LHCN-M2 (cell line): ENCODE measurements around the gene FAM209B. TPM values are rescaled to one million over a fixed set of nuclear protein-coding genes. Genes with fewer than 3 reads are reported as not detected.
"Not testable (repeated sequence)": the region's sequence is repeated elsewhere in the genome, so short reads cannot be mapped to it uniquely, and the experiment has no call there.

Source experiments
- DNase-seq: peaks from one replicate; pipeline ENCODE4 v3.0.0-alpha.2; 2012; ENCODE audit warnings: low read depth
- polyA plus RNA-seq: library from polyadenylated mRNA; unstranded; fragments of >200 nt; gene quantifications from one replicate; pipeline ENCODE4 v1.2.1, GENCODE V29; 2012; ENCODE audit warnings: missing spikeins
- total RNA-seq: library from RNA; depleted of rRNA; stranded (reverse); fragments of >200 nt; gene quantifications from 2 replicates; pipeline ENCODE4 v1.2.3, GENCODE V29; 2014; rRNA removed

The FAM209B gene, protein sequence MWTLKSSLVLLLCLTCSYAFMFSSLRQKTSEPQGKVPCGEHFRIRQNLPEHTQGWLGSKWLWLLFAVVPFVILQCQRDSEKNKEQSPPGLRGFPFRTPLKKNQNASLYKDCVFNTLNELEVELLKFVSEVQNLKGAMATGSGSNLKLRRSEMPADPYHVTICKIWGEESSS
- not detected in 2 replicates for total RNA-seq
- 0.10 TPM for polyA plus RNA-seq

DNA sequence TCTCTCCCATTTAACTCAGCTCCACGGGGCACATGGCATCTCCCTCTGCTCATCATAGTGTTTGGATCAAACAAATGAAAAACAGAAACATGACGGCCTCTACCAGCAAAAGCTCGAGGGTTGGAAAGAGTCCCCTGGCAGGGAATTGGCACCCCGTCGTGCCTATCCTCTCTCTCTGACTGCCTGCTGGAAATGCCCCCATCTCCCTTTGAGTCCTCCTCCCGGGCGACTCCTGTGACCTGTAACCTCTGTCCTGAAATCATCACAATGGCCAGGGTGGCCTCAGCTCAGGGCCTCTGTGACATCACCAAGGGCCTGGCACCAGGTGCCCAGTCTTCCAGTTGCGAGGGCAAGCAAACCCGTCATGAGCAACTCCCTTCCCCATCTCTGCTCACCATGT is at the start of gene FAM209B:
TSS of gene FAM209B (plus strand) at position 301 of the 400 bp plus-strand sequence. CDS start at position 397, 96 bp downstream.
- DNase-seq, result not testable (repeated sequence)

DNA sequence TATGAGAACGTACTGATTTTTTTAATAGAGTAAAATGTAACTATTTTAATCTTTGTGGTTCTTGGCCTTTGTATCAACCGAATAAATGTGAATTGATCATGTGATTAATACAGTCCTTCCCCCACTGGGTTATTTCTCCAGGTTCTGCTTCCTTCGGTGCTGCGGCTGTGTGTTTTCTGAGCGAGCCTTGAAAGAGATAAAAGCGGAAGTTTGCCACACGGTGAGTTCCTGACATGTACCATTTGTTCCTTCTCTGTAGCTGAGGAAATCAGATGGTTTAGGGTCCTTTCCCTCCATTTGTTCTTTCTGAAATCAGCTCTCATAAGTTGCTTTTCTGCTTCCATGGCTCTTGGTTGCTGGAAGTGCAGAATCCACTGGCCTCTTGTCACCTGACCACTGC is 49.1 kb upstream of the FAM209B start:
- DNase-seq, result no peak

DNA sequence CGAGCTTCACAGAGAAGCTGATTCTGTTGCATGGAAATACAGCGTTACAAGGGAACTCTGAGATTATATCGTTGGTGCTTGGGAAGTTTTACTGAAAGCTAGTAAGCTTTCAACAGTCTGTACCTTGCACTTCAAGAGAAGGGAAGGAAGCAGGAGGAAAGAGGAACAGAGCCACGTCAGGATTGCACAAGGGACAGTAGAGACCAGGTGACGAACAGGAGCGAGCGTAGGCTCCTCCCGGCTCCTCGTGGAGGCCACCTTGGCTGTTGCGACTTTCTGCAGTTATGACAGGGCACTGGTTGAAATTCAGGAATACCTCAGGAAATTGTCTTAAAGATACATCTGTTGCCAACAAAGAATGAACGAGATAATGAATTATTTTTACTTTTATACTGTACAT is 45.8 kb upstream of the FAM209B start:
- DNase-seq, result no peak

DNA sequence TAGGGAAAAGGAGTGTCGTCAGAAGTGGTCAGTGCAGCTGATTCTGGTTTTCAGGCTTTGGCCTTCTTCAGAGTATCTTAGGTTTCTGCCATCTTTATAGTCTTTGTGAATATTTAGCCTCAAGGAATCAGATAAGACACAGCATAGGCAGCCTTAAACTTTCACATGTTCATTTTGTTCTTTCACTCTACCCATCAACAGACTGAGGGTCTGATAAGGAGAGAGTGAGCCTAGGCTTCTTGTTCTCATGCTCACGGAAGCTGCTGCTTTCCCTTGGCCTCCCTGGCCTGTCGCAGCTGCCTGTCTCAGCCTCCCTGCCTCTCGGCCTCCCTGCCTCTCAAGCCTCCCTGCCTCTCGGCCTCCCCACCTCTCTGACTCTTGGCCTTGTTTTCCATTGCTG is 44.5 kb upstream of the FAM209B start:
- no peak for DNase-seq

DNA sequence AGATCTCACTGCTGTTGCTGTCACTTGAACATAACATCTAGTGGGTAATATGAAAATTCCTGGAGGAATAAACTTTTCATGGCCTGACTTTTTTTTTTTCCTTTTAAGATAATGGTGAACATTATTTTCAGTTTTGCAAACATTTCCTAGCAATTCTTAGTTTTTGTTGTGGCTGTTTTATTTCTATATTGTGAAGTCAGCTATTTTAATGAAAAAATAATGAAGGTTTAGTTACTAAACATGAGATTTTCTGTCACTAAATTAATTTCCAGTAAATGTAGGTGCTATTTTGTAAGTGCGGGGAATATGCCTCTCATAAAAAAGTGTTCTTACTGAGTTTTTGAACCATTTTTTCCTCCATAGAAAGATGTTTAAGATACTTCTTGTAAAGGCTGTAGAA is 31.9 kb upstream of the FAM209B start:
- no peak for DNase-seq

DNA sequence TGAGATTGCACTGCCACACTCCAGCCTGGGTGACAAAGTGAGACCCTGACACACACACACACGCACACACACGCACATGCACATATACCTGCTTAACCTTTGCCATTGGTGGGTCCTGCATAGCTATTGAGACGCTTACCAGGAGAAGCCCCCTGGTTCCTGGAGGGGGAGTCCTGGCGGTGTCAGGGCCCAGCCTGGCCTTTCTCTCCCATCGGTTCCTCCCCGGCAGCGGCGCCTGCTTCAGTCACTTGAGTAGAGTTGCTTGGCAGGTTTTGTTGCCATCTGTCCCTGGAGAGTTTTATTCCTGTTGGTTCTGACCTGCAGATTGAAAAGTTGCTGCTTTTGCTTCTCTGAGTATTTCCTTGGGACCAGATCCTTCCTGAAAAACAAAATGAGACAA is 29.1 kb upstream of the FAM209B start:
- DNase-seq, result no peak

DNA sequence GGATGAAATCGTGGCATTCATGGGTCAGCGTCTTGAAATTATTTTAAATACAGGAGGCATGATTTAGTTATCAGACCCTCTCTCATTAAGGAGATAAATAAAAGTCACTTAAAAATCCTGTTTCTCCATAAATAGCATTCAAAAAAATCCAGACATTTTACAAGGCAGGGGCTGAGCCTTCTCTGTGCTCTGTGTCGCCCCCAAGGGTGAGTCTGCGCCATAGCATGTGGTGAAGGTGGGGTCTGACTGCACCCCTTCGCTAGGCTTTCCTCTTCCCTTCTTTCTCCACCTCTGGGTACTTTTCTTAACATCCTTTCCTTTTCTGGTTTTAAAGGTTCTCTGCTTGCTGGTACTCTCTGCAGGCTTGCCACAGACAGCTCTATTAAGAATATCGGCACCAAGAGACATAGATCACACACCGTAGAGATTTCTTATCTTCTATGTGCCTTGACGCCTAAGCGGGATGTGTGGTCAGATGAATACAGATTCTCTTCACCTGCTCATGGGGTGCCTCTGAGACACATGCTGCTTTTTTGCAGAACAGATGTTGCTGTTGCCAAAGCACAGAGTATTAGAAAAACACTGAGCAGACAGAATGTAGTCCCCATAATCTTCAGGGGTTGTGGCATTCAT is 28.6 kb upstream of the FAM209B start:
- DNase-seq, result no peak

DNA sequence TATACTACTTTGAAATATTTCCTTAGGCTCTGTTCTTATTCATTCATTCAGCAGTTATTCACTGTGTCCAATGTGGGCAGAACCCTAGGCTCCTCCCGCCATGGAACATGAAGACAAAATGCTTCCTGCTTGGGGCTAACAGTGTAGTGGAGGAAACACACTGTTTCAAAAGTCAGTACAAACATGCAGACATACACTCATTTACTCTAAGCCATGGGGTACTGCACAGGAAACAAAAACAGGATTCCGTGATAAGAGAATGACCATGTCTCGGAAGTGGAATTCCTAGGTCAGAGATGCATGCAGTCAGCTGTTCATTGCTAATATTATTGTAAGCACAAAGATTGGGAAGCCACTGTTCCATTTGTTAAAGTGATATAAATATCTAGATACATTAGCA is 26.9 kb upstream of the FAM209B start:
- no peak for DNase-seq

DNA sequence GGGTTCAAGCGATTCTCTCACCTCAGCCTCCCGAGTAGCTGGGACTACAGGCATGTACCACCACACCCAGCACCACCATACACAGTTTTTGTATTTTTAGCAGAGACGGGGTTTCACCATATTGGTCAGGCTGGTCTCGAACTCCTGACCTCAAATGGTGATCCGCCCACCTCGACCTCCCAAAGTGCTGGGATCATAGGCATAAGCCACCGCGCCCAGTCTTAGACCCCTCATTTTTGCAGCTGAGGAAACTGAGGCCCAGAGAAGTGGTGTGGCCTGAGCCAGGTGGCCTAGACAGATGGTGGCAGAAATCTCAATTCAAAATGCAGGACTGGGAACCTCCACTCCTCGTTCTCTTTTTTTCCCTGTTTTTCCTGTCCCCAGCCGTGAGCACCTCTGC is 21.1 kb upstream of the FAM209B start:
- DNase-seq, result no peak

DNA sequence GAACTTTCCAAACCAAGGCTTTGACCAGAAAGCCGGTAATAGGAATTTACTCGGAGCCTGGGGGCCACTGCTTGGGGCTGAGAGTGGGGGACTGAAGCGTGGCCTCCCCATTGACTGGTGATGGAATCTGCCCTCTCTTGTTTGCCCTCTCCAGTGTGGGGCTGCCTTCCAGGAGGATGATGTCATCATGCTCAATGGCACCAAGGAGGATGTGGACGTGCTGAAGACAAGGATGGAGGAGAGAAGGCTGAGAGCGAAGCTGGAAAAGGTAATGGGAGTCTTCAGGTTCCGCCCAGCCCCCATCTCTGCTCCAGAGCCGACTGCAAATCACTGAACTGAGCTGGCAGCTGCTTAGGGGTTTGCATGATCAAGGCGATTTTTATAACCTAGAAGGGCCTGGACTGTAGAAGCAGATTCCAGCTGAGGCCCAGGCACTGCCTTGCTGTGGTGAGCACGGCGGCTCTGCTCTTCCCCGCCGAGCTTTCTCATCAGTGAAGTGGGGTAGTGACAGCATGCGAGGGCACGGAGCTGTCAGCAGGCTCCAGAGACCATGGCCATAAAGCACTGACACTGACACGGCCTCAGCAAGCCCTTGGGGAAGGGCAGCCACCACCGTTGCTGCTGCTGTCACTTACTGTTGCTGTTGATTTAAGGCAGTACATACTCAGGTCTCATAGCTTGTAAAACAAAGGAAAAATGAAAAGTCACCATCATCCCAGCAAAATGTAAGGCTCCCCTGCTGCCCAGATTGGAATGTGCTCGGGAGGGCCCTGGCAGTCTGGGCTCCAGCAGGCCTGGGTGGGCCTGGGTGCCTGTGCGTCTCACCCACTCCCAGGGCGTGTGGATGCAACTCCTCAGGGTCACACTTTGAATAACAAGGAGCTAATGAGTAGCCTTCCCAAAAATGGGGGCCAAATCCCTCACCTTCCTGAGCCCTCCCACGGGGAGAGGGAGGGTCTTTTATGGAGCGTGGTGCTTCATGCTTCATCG is 19.6 kb upstream of the FAM209B start:
- no peak for DNase-seq

DNA sequence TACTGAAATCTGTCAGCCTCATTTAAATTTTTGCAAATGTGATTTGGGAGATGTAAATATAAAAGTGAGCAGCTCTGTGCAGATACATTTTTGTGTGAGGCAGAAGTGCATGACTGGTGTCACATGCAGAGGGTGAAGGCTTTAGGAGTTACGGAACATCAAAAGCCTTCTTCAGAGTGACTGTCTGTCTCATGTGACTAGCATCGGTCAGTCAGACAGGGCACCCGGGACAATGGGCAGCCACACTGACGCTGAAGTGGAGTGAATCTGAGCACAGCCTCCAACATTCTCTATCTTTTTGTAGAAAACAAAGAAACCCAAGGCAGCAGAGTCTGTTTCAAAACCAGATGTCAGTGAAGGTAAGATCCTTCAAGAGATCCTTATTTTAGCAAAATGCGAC is 16.4 kb upstream of the FAM209B start:
- DNase-seq, result no peak

DNA sequence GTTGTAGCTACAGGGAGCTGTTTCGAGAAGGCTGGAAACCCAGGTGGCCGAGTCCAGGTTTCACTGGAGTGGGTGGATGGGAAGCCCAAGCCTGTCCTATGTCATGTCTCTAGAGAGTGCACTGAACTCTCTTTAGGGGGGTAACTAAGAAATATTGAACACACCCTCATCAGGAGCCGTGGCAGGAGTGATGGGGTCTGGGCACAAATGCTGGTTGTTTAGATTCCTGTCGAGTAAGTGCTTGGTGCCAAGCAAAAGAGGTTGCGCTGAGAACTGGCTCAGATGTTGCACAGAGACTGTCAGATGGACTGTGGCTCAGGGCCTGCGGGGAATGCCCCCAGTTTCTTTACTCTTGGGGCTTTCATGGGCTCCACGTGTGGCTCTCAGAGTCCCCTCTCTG is 15.8 kb upstream of the FAM209B start:
- no peak for DNase-seq

DNA sequence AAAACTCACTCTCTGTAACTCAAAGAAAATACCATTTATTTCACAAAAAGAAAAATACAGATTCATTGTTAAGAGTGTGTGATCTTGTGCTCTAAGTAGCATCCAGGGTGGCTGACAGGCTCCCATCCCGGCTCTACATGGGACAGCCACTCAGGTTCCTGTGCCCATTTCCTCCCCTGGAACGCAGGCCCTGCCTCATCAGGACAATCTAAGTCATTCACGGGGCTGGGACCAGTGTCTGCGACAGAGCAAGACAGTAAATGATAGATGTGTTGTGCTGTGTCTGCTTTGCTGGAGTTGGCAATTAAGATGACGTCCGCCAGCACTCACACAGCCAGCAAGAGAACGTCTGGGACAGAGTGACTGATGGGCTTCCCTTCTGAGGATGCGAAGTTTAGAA is 15.4 kb upstream of the FAM209B start:
- DNase-seq, result no peak

DNA sequence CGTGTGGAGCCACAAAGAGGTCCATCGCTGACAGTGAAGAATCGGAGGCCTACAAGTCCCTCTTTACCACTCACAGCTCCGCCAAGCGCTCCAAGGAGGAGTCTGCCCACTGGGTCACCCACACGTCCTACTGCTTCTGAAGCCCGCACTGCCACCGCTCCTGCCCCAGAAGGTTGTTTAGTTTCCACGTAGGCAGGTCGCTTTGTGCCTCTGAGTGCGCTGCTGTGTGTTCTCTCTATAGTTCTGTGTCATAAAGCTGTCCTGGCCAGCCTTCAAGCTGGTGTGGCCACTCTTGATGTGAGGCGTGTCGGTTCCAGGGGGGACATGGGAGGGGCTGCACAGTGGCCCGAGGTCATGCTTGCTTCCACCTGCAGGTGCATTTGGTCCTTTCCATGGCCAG is 14.9 kb upstream of the FAM209B start:
- no peak for DNase-seq

DNA sequence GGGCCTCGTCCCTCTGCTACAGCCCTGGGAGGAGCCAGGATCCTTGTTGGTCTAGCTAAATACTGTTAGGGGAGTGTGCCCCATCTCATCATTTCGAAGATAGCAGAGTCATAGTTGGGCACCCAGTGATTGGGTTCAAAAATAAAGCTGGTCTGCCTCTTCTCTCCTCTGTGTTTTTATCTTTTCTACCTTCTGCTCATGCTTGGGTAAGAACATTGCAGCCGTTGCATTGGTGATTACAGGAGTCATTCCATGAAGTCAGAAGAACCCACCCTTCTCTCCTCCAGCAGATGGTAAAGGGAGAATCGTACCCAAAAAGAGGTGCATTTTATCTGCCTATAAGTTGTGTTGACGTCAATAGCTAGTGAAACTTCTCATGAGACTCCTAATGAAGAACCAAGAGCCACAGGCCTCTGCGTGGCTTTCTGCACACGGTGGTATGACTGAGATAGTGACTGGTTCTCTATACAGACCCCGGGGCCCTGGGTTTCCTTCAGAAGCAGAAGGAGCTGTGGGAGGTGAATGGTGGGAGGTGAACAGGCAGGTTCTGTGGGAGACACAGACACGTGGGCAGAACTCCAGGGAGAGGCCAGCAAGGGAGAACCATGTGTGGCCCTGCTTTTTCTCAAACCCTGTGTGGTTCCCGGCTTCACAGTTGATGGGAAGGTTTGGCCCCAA is 14.2 kb upstream of the FAM209B start:
- no peak for DNase-seq

DNA sequence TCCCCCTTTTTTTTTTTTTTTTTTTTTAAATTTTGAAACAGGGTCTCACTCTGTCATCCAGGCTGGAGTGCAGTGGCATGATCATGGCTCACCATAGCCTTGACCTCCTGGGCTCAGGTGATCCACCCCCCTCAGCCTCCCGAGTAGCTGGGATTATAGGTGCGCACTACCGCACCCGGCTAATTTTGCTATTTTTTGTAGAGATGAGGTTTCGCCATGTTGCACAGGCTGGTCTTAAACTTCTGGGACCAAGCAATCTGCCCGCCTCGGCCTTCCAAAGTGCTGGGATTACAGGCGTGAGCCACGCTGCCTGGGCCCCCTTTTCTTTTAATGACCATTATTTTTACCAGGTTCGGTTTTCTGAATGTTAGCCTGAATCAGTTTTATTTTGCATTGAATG is 13.5 kb upstream of the FAM209B start:
- DNase-seq, result no peak

DNA sequence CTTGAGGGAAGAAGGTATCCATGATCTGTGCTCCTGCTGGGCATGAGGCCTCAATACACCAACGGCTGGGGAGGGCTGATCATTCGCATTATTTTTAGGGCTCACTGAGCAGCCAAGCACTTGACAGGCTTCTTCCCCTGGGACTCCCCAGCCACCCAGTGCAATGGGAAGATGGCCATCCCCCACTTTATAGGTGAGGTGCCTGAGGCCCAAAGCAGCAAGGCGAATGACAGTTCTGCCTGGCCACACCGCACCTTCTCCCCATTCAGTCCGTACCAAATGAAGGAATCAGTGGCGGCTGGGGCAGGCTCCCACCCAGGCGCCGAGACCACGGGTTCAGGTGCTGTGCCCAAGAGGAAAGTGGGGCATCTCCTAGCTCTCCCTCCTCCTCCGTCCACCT is 12.9 kb upstream of the FAM209B start:
- DNase-seq, result no peak

DNA sequence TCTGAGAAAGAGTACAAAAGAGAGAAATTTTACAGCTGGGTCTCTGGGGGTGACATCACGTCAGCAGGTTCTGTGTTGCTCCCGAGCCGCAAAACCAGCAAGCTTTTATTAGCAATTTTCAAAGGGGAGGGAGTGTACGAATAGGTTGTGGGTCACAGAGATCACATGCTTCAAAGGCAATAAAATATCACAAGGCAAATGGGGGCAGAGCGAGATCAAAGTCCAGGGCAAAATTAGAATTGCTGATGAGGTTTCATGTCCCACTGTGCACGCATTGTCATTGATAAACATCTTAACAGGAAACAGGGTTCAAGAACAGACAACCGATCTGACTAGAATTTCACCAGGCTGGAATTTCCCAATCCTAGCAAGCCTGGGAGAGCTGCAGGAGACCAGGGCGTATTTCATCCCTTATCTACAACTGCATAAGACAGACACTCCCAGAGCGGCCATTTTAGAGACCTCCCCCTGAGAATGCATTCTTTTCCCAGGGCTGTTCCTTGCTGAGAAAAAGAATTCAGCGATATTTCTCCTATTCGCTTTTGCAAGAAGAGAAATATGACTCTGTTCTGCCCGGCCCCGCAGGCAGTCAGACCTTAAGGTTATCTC is 12.2 kb upstream of the FAM209B start:
- not testable (repeated sequence) for DNase-seq

DNA sequence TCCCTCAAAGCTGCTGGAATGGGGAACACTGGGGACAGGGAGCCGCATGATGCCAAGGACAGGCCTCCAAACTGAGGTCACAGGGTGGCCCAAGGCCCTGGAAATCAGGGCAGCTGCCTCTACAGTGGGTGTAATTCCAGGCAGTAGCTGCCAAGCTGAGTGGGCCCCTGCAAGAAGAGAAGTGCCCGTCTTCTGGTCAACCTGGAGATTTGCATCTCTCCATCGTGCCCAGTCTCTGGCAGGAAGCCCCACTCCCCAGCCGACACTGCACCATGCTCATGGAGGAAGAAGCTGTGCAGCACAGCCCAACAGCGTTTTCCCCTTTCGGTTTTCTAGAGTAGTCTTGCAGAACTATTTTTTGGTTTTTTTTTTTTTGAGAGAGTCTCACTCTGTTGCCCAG is 10.7 kb upstream of the FAM209B start:
- no peak for DNase-seq

DNA sequence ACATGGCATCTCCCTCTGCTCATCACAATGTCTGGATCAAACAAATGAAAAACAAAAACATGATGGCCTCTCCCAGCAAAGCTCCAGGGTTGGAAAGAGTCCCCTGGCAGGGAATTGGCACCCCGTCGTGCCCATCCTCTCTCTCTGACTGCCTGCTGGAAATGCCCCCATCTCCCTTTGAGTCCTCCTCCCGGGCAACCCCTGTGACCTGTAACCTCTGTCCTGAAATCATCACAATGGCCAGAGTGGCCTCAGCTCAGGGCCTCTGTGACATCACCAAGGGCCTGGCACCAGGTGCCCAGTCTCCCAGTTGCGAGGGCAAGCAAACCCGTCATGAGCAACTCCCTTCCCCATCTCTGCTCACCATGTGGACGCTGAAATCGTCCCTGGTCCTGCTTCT is 8.6 kb upstream of the FAM209B start, which contains the start of gene FAM209A:
TSS of gene FAM209A (plus strand) at position 301 of the 400 bp plus-strand sequence. CDS start at position 366, 65 bp downstream.
- DNase-seq, result not testable (repeated sequence)

DNA sequence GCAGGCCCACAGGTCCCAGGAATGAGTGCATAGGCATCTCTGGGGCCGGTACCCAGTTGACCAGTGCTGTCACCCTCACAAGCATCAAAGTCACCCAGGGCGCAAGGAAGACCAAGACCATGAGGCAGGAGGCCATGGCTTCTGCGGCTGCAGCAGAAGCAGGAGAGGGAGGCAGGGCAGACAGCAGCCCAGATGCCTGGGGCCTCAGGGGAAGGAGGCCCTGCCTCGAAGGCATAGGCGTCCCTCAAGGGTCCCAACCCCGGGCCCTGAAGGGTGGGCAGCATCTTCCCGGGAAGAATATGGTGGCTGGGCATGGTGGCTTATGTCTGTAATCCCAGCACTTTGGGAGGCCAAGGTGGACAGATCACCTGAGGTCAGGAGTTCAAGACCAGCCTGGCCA is 5.5 kb upstream of the FAM209B start:
- no peak for DNase-seq
